Calu3 (cell line): ENCODE results near the gene HDAC4. TPM values are rescaled to one million over a fixed set of nuclear protein-coding genes. Genes with fewer than 3 reads are reported as not detected.

Experiments used
- BruUV-seq: library from RNA; stranded (reverse); fragments of 400-500 nt; replicated peaks from 2 replicates; lab custom pipeline; 2021; lab: Mats Ljungman, UMichigan
- CTCF ChIA-PET: fragments of 300-600 bp; sonication (Branson Sonifier 250); formaldehyde crosslinking; loops from one replicate; lab custom pipeline; 2022; ENCODE audit warnings: antibody characterized with exemption; lab: Charles Lee
- DNase-seq: peaks from one replicate; pipeline ENCODE4 v3.0.0; 2022
- H3K27ac Mint-ChIP-seq: one replicate; pipeline ENCODE4 v1.8.0; 2022; ENCODE audit warnings: mixed read lengths; ENCODE audit not compliant: unreplicated experiment
- H3K27me3 Mint-ChIP-seq: one replicate; pipeline ENCODE4 v1.8.0; 2022; ENCODE audit warnings: mixed read lengths; ENCODE audit not compliant: unreplicated experiment
- H3K36me3 Mint-ChIP-seq: one replicate; pipeline ENCODE4 v1.8.0; 2022; ENCODE audit warnings: mild to moderate bottlenecking, moderate library complexity, mixed read lengths; ENCODE audit not compliant: insufficient read depth, unreplicated experiment
- H3K4me1 Mint-ChIP-seq: one replicate; pipeline ENCODE4 v1.8.0; 2022; ENCODE audit warnings: mild to moderate bottlenecking, low read depth, mixed read lengths; ENCODE audit not compliant: unreplicated experiment
- H3K4me3 Mint-ChIP-seq: one replicate; pipeline ENCODE4 v1.8.0; 2022; ENCODE audit warnings: mild to moderate bottlenecking, low read depth, moderate library complexity, mixed read lengths; ENCODE audit not compliant: unreplicated experiment
- H3K9me3 Mint-ChIP-seq: one replicate; pipeline ENCODE4 v1.8.0; 2022; ENCODE audit warnings: low read depth, mixed read lengths; ENCODE audit not compliant: unreplicated experiment
- intact Hi-C: fragments of 100-400 bp; cut with micrococcal nuclease; formaldehyde crosslinking; loops from one replicate; pipeline ENCODE4 v1.10.0; 2022; ENCODE audit not compliant: unreplicated experiment
- total RNA-seq: library from RNA; stranded (reverse); gene quantifications from 2 replicates; pipeline ENCODE4 v1.2.3, GENCODE V29; 2022
- TF ChIP-seq, protein P1 (sequence below): fragments of 200-600 bp; IDR thresholded peaks from one replicate; pipeline ENCODE4 v1.8.0; 2022; ENCODE audit warnings: antibody characterized with exemption; ENCODE audit not compliant: unreplicated experiment

Gene HDAC4
- total RNA-seq, 1 experiment from 2014 or later = 39.6 TPM

DNA sequence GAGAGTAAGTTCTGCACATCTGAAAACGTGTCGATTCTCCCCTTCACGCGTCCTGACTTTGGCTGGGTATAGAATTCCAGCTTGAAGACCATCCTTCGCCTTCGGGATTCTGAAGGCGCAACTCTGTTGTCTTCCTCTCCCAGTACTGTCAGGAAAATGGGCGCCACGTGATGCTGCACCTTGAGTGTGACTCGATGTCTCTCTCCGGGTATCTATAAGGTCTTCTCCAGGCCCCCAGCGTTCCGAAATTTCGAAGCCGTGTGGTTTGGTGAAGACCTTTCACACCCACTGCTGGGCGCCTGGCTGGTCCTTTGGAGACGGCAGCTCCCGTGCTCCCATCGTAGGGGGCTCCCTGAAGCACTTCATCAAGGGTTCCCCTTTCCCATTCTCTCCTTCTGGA is 203.7 kb downstream of the HDAC4 start:
- no peak overlapping the region for H3K4me3 Mint-ChIP-seq
- no peaks in the 10 kb centered on the region for H3K36me3 Mint-ChIP-seq
- CTCF ChIA-PET = no interaction called here
- no peaks in the 10 kb centered on the region for H3K4me1 Mint-ChIP-seq
- no peaks in the 10 kb centered on the region for H3K27me3 Mint-ChIP-seq
- H3K27ac Mint-ChIP-seq = no peak overlapping the region
- DNase-seq = no peak
- no TSS peak for BruUV-seq
- TF ChIP-seq, protein P1, sequence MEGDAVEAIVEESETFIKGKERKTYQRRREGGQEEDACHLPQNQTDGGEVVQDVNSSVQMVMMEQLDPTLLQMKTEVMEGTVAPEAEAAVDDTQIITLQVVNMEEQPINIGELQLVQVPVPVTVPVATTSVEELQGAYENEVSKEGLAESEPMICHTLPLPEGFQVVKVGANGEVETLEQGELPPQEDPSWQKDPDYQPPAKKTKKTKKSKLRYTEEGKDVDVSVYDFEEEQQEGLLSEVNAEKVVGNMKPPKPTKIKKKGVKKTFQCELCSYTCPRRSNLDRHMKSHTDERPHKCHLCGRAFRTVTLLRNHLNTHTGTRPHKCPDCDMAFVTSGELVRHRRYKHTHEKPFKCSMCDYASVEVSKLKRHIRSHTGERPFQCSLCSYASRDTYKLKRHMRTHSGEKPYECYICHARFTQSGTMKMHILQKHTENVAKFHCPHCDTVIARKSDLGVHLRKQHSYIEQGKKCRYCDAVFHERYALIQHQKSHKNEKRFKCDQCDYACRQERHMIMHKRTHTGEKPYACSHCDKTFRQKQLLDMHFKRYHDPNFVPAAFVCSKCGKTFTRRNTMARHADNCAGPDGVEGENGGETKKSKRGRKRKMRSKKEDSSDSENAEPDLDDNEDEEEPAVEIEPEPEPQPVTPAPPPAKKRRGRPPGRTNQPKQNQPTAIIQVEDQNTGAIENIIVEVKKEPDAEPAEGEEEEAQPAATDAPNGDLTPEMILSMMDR = no peak
- no peaks in the 10 kb centered on the region for H3K9me3 Mint-ChIP-seq
- intact Hi-C loops = no loop called here

GRCh38 chr2:239196474-239197021 is 204.3 kb downstream of the HDAC4 start:
- no peaks in the 10 kb centered on the region for H3K36me3 Mint-ChIP-seq
- no peak overlapping the region for H3K27ac Mint-ChIP-seq
- no peak for DNase-seq
- no peaks in the 10 kb centered on the region for H3K4me1 Mint-ChIP-seq
- TF ChIP-seq, protein P1 = no peak
- H3K27me3 Mint-ChIP-seq = no peaks in the 10 kb centered on the region
- H3K4me3 Mint-ChIP-seq = no peak overlapping the region
- no peaks in the 10 kb centered on the region for H3K9me3 Mint-ChIP-seq
- intact Hi-C loops = no loop called here
- BruUV-seq = no TSS peak
- CTCF ChIA-PET = no interaction called here

GRCh38 chr2:239195992-239196391 is 204.8 kb downstream of the HDAC4 start:
- CTCF ChIA-PET = no interaction called here
- no peaks in the 10 kb centered on the region for H3K36me3 Mint-ChIP-seq
- TF ChIP-seq, protein P1 = no peak
- no peaks in the 10 kb centered on the region for H3K27me3 Mint-ChIP-seq
- no peak overlapping the region for H3K27ac Mint-ChIP-seq
- DNase-seq = no peak
- H3K4me1 Mint-ChIP-seq = no peaks in the 10 kb centered on the region
- no TSS peak for BruUV-seq
- H3K9me3 Mint-ChIP-seq = no peaks in the 10 kb centered on the region
- intact Hi-C loops = no loop called here
- no peak overlapping the region for H3K4me3 Mint-ChIP-seq

DNA sequence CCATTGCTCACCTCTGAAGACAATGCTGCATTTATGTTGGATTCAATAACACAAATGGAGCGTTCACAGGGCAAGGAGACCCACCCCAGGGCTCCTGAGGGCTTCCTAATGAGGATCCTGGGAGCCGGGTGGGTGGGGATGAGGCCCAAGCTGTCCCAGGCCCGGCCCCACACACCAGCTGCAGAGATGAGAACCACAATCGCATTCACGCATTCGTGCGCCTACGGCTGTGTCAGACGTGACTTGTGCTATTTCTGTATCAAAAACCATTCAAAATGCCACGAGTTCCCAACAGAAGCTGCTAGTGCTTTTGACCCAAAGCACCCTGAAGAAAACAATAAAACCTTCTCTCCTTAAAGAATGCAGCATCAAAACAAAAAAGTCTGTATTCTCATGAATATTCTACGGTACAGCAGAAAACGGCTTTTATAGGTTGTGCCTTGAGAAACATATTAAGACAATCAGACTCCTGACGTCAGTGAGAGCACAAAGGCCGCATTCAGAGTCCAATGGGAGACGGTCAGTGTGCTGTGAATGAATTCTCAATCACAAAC is 205.4 kb downstream of the HDAC4 start:
- CTCF ChIA-PET = no interaction called here
- H3K27ac Mint-ChIP-seq = no peak overlapping the region
- no TSS peak for BruUV-seq

More for the DNA sequence above, 205.4 kb downstream of the HDAC4 start:
- no peaks in the 10 kb centered on the region for H3K4me1 Mint-ChIP-seq
- H3K36me3 Mint-ChIP-seq = peaks cover 1% of the 10 kb centered on the region
- no peak for DNase-seq
- no peak overlapping the region for H3K4me3 Mint-ChIP-seq
- H3K27me3 Mint-ChIP-seq = no peaks in the 10 kb centered on the region
- no peaks in the 10 kb centered on the region for H3K9me3 Mint-ChIP-seq
- intact Hi-C loops = no loop called here
- TF ChIP-seq, protein P1 = no peak
